Liver (tissue), 9 donors: ENCODE measurements around the gene NIPSNAP2. TPM values are rescaled to one million over a fixed set of nuclear protein-coding genes. Genes with fewer than 3 reads are reported as not detected.

ENCODE experiments used
- DNase-seq: peaks from one replicate; pipeline ENCODE4 v3.0.0-alpha.2; 2017; ENCODE audit warnings: low spot score
- H3K27ac ChIP-seq, 2 donors: one replicate each; pipeline ENCODE4 v1.7.0; 2013; ENCODE audit warnings: inconsistent platforms in 2 of 2, low read length in 2 of 2, control low read depth in 1 of 2, low read depth in 1 of 2, mild to moderate bottlenecking in 1 of 2
- H3K27me3 ChIP-seq, 4 donors: one replicate each; pipeline versions ENCODE4 v1.6.1 to v1.7.0; 2013; ENCODE audit warnings: low read length in 3 of 4, inconsistent platforms in 1 of 4, mild to moderate bottlenecking in 1 of 4, moderate library complexity in 1 of 4; ENCODE audit not compliant: control insufficient read depth in 4 of 4, insufficient read depth in 4 of 4
- H3K36me3 ChIP-seq, 4 donors: one replicate each; pipeline versions ENCODE4 v1.6.1 to v1.7.0; 2013; ENCODE audit warnings: low read length in 3 of 4, mild to moderate bottlenecking in 3 of 4, low read depth in 1 of 4, moderate library complexity in 1 of 4; ENCODE audit not compliant: control insufficient read depth in 4 of 4, insufficient read depth in 3 of 4
- H3K4me1 ChIP-seq, 4 donors: one replicate each; pipeline versions ENCODE4 v1.6.1 to v1.7.0; 2013; ENCODE audit warnings: low read length in 3 of 4, mild to moderate bottlenecking in 3 of 4, moderate library complexity in 1 of 4; ENCODE audit not compliant: control insufficient read depth in 4 of 4, insufficient read depth in 4 of 4
- H3K4me3 ChIP-seq, 3 donors: one replicate each; pipeline versions ENCODE4 v1.6.1 to v1.7.0; 2013; ENCODE audit warnings: low read length in 3 of 3, control low read depth in 1 of 3, low read depth in 1 of 3, mild to moderate bottlenecking in 1 of 3
- H3K9ac ChIP-seq, 2 donors: one replicate each; pipeline ENCODE4 v1.7.0; 2013; ENCODE audit warnings: low read length in 2 of 2, mild to moderate bottlenecking in 2 of 2, moderate library complexity in 2 of 2, control low read depth in 1 of 2, low read depth in 1 of 2
- H3K9me3 ChIP-seq, 4 donors: one replicate each; pipeline versions ENCODE4 v1.6.1 to v1.7.0; 2013; ENCODE audit warnings: low read length in 3 of 4; ENCODE audit not compliant: control insufficient read depth in 4 of 4
- EGR1 ChIP-seq, 2 donors: IDR thresholded peaks; 2 replicates each; pipeline ENCODE4 v1.6.1; 2016 to 2018; ENCODE audit warnings: antibody characterized with exemption in 2 of 2, low read depth in 2 of 2
- FOXA1 ChIP-seq: IDR thresholded peaks from 2 replicates; pipeline ENCODE4 v1.6.1; 2016; ENCODE audit warnings: antibody characterized with exemption
- FOXA2 ChIP-seq: IDR thresholded peaks from 2 replicates; pipeline ENCODE4 v1.6.1; 2016; ENCODE audit warnings: antibody characterized with exemption
- GABPA ChIP-seq, 2 donors: IDR thresholded peaks in 1 of 2; conservative IDR thresholded peaks in 1 of 2; 2 replicates each; pipeline ENCODE4 v1.6.1; 2016; ENCODE audit warnings: antibody characterized with exemption in 2 of 2, mild to moderate bottlenecking in 1 of 2, moderate library complexity in 1 of 2
- HNF4A ChIP-seq, 2 donors: conservative IDR thresholded peaks; 2 replicates each; pipeline ENCODE4 v1.6.1; 2016; ENCODE audit warnings: antibody characterized with exemption in 2 of 2, mild to moderate bottlenecking in 2 of 2
- HNF4G ChIP-seq: IDR thresholded peaks from 2 replicates; pipeline ENCODE4 v1.6.1; 2016; ENCODE audit warnings: antibody characterized with exemption
- JUND ChIP-seq, 2 donors: IDR thresholded peaks; 2 replicates each; pipeline ENCODE4 v1.6.1; 2016; ENCODE audit warnings: antibody characterized with exemption in 2 of 2
- NR2F2 ChIP-seq: IDR thresholded peaks from 2 replicates; pipeline ENCODE4 v1.6.1; 2016; ENCODE audit warnings: antibody characterized with exemption
- RAD21 ChIP-seq, 2 donors: IDR thresholded peaks; 2 replicates each; pipeline ENCODE4 v1.6.1; 2016; ENCODE audit warnings: antibody characterized with exemption in 2 of 2, mild to moderate bottlenecking in 2 of 2
- RXRA ChIP-seq, 2 donors: IDR thresholded peaks; 2 replicates each; pipeline ENCODE4 v1.6.1; 2017 to 2018; ENCODE audit warnings: antibody characterized with exemption in 2 of 2, mild to moderate bottlenecking in 1 of 2
- SP1 ChIP-seq: IDR thresholded peaks from 2 replicates; pipeline ENCODE4 v1.6.1; 2018; ENCODE audit warnings: antibody characterized with exemption, mild to moderate bottlenecking
- TAF1 ChIP-seq: conservative IDR thresholded peaks from 2 replicates; pipeline ENCODE4 v1.6.1; 2016; ENCODE audit warnings: antibody characterized with exemption, mild to moderate bottlenecking
- YY1 ChIP-seq: IDR thresholded peaks from 2 replicates; pipeline ENCODE4 v1.6.1; 2016; ENCODE audit warnings: antibody characterized with exemption, mild to moderate bottlenecking
- WGBS: extraction: QIAGEN DNeasy Blood & Tissue Kit; methylation state at CpG from one replicate; pipeline ENCODE4 v1.1.7; 2013; 5-methylcytosine and 5-hydroxymethylcytosine counted together
- polyA plus RNA-seq, 2 donors: library from polyadenylated mRNA; stranded (reverse) in 1 of 2; unstranded in 1 of 2; fragments of 200-250 nt in 1 of 2; fragments of >200 nt in 1 of 2; fragmentation: Nextera tagmentation in 1 of 2; extraction: Ambion mirVana in 1 of 2; gene quantifications; one replicate each; pipeline versions ENCODE4 v1.2.1 to v1.2.3, GENCODE V29; 2013 to 2015
- total RNA-seq, 2 donors: library from RNA; depleted of rRNA; stranded (reverse); fragments of >200 nt; gene quantifications; one replicate each; pipeline ENCODE4 v1.2.3, GENCODE V29; 2014
- TF ChIP-seq, protein P1 (sequence below): IDR thresholded peaks from 2 replicates; pipeline ENCODE4 v1.6.1; 2016; ENCODE audit warnings: antibody characterized with exemption
- TF ChIP-seq, protein P2 (sequence below): IDR thresholded peaks from 2 replicates; pipeline ENCODE4 v1.6.1; 2016; ENCODE audit warnings: antibody characterized with exemption
- TF ChIP-seq, protein P3 (sequence below): IDR thresholded peaks from 2 replicates; pipeline ENCODE4 v1.6.1; 2016; ENCODE audit warnings: antibody characterized with exemption
- donor health status: healthy.
- donor health status: healthy.
- donor health status: healthy.
- donor health status: healthy.
- donor health status: healthy.

The NIPSNAP2 gene
- total and polyA plus RNA-seq, 4 donors, result 6.0 to 20.4 (median 11.8) TPM

DNA sequence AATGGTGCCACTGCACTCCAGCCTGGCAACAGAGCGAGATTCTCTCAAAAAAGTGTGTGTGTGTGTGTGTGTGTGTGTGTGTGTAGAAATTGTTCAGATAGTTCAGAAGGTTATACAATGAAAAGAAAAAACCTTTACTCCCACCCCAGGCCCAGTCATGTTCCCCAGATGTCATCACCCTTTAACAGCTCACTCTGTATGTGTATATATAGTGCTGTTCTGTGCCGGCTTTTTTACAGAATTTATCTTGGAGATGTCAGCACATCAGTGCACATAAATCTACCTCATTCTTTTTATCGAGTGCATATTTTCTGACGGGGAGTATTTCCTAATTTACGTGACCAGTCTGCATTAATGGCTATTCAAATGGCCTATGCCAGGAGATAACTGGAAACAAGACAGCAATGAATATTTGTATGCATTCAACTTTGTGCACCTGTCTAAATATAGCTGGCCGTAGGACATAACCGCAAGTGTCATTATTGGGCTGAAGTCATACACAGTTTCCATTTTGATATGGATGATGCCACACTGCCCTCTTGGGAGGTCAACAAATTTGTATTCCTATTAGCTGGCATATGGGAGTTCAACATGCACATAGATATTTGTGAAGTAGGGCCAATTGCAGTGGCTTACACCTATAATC lies 11.7 kb downstream of the NIPSNAP2 start:
- WGBS, result 92% methylated on average over 7 of the region's 7 CpGs
- DNase-seq, result no peak
- H3K27me3 ChIP-seq, result no peaks in the 10 kb centered on the region
- no peak overlapping the region for H3K27ac ChIP-seq
- no peak overlapping the region for H3K4me3 ChIP-seq
- H3K9me3 ChIP-seq, result no peaks in the 10 kb centered on the region
- H3K36me3 ChIP-seq, result peaks cover 4 to 30% (median 24%) of the 10 kb centered on the region in 4 donors
- no peak overlapping the region for H3K9ac ChIP-seq
- TF ChIP-seq, protein P1, sequence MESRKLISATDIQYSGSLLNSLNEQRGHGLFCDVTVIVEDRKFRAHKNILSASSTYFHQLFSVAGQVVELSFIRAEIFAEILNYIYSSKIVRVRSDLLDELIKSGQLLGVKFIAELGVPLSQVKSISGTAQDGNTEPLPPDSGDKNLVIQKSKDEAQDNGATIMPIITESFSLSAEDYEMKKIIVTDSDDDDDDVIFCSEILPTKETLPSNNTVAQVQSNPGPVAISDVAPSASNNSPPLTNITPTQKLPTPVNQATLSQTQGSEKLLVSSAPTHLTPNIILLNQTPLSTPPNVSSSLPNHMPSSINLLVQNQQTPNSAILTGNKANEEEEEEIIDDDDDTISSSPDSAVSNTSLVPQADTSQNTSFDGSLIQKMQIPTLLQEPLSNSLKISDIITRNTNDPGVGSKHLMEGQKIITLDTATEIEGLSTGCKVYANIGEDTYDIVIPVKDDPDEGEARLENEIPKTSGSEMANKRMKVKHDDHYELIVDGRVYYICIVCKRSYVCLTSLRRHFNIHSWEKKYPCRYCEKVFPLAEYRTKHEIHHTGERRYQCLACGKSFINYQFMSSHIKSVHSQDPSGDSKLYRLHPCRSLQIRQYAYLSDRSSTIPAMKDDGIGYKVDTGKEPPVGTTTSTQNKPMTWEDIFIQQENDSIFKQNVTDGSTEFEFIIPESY, result no peak
- TF ChIP-seq FOXA2, result no peak
- peaks cover 0 to 1% (median 0%) of the 10 kb centered on the region in 4 donors for H3K4me1 ChIP-seq

DNA sequence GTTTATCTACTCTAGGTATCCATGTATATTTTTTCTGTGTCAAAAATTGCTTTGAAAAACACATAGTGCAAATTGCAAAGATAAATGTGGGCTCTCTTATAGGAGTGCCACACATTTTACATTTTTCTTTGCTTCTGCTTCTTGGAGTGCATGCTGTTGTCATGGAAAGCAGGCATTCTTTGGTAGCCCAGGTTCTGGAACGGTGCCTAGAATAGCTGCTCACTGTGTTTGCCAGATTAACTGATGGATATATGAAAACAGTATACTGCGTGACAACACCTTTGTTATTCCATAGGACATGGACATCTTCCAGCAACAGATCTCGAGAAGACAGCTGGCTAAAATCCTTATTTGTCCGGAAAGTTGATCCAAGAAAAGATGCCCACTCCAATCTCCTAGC lies 13.4 kb downstream of the NIPSNAP2 start:
- no peaks in the 10 kb centered on the region for H3K9me3 ChIP-seq
- WGBS, result 81% methylated on average over 4 of the region's 4 CpGs
- no peaks in the 10 kb centered on the region for H3K27me3 ChIP-seq
- TF ChIP-seq, protein P2, sequence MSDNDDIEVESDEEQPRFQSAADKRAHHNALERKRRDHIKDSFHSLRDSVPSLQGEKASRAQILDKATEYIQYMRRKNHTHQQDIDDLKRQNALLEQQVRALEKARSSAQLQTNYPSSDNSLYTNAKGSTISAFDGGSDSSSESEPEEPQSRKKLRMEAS, result no peak
- TF ChIP-seq EGR1 (IDR thresholded peaks at IDR 0.05; ENCODE audit: low read depth in 2 of 2) (no peak), HNF4A (conservative IDR thresholded peaks at IDR 0.05) (no peak), RXRA (IDR thresholded peaks at IDR 0.05) (no peak), JUND (IDR thresholded peaks at IDR 0.05) (no peak), FOXA1 (no peak), NR2F2 (no peak), HNF4G (no peak), YY1 (no peak), TAF1 (no peak), SP1 (no peak), RAD21 (IDR thresholded peaks at IDR 0.05) (no peak), GABPA (IDR thresholded peaks at IDR 0.05 in 1 of 2, conservative IDR thresholded peaks at IDR 0.05 in 1 of 2) (no peak)
- TF ChIP-seq, protein P1, result no peak
- TF ChIP-seq, protein P3, sequence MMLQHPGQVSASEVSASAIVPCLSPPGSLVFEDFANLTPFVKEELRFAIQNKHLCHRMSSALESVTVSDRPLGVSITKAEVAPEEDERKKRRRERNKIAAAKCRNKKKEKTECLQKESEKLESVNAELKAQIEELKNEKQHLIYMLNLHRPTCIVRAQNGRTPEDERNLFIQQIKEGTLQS, result no peak
- H3K27ac ChIP-seq, result no peak overlapping the region
- H3K4me3 ChIP-seq, result no peak overlapping the region
- H3K9ac ChIP-seq, result no peak overlapping the region
- H3K36me3 ChIP-seq, result peaks cover 5 to 40% (median 36%) of the 10 kb centered on the region in 4 donors
- peaks cover 0 to 1% (median 0%) of the 10 kb centered on the region in 4 donors for H3K4me1 ChIP-seq
- no peak for DNase-seq
